Panc1 (cell line): ENCODE data around the gene C5orf46. TPM values are rescaled to one million over a fixed set of nuclear protein-coding genes. Genes with fewer than 3 reads are reported as not detected.

ENCODE experiments used
- ATAC-seq: fragments of 200-7000 bp; cut with Tn5 transposase; 2 replicates; pipeline ENCODE4 v1.9.1; 2020; ENCODE audit warnings: mild to moderate bottlenecking, moderate library complexity
- Bru-seq: library from RNA; stranded (reverse); fragments of 400-500 nt; gene quantifications from one replicate; lab custom pipeline; 2021; lab: Mats Ljungman, UMichigan
- BruChase-seq, 2 experiments: library from RNA; stranded (reverse); fragments of 400-500 nt; gene quantifications; one replicate each; lab custom pipeline; 2021; lab: Mats Ljungman, UMichigan
- BruUV-seq: library from RNA; stranded (reverse); fragments of 400-500 nt; replicated peaks from 2 replicates; lab custom pipeline; 2021; lab: Mats Ljungman, UMichigan
- CTCF ChIA-PET: fragments of 300-600 bp; sonication (Branson Sonifier 250); formaldehyde crosslinking; loops from one replicate; lab custom pipeline; 2022; ENCODE audit warnings: antibody characterized with exemption; lab: Charles Lee
- POLR2A ChIA-PET: fragments of 300-600 bp; sonication (Branson Sonifier 250); formaldehyde crosslinking; loops from one replicate; lab custom pipeline; 2022; ENCODE audit warnings: antibody characterized with exemption; lab: Charles Lee
- DNase-seq: peaks from one replicate; pipeline ENCODE4 v3.0.0-alpha.2; 2010; ENCODE audit warnings: low read depth, low spot score
- H3K27ac ChIP-seq: 2 replicates; pipeline ENCODE4 v1.5.1; 2011; ENCODE audit warnings: mild to moderate bottlenecking, low read length, inconsistent platforms
- H3K27me3 ChIP-seq: fragments of 200-500 bp; sonication (Bioruptor generic); 2 replicates; pipeline ENCODE4 v1.6.0; 2014; ENCODE audit warnings: low read length, inconsistent platforms; ENCODE audit not compliant: control insufficient read depth, insufficient read depth
- H3K36me3 ChIP-seq: fragments of 200-500 bp; sonication (Bioruptor generic); 2 replicates; pipeline ENCODE4 v1.5.1; 2014; ENCODE audit warnings: inconsistent platforms, mild to moderate bottlenecking, low read length, moderate library complexity; ENCODE audit not compliant: control insufficient read depth, insufficient read depth
- H3K4me1 ChIP-seq: 2 replicates; pipeline ENCODE4 v1.5.1; 2011; ENCODE audit warnings: inconsistent platforms, mild to moderate bottlenecking, low read length, moderate library complexity; ENCODE audit not compliant: control insufficient read depth, insufficient read depth
- H3K4me3 ChIP-seq, 2 experiments: 2 replicates each; pipeline ENCODE4 v1.5.1; 2011 to 2012; ENCODE audit warnings: low read depth in 2 of 2, low read length in 2 of 2, mild to moderate bottlenecking in 2 of 2, inconsistent platforms in 1 of 2, moderate library complexity in 1 of 2
- H3K9me3 ChIP-seq: fragments of 200-500 bp; sonication (Bioruptor generic); 2 replicates; pipeline ENCODE4 v1.5.1; 2014; ENCODE audit warnings: low read depth, mild to moderate bottlenecking, inconsistent platforms, low read length, moderate library complexity; ENCODE audit not compliant: control insufficient read depth, insufficient read depth
- POLR2AphosphoS5 ChIP-seq: IDR thresholded peaks from 2 replicates; pipeline ENCODE4 v1.6.1; 2012; ENCODE audit warnings: mild to moderate bottlenecking, low read depth, low read length, moderate library complexity
- REST ChIP-seq, 2 experiments: IDR thresholded peaks; 2 replicates each; pipeline ENCODE4 v1.6.1; 2011 to 2012; ENCODE audit warnings: low read depth in 2 of 2, control low read depth in 1 of 2, low read length in 1 of 2, mild to moderate bottlenecking in 1 of 2, moderate library complexity in 1 of 2; ENCODE audit not compliant: insufficient read depth in 1 of 2
- SIN3A ChIP-seq: IDR thresholded peaks from 2 replicates; pipeline ENCODE4 v1.6.1; 2012; ENCODE audit warnings: low read depth, mild to moderate bottlenecking, low read length, moderate library complexity, borderline replicate concordance; ENCODE audit not compliant: insufficient read depth
- TCF7L2 ChIP-seq: IDR thresholded peaks from 2 replicates; pipeline ENCODE4 v1.6.1; 2011; ENCODE audit warnings: mild to moderate bottlenecking, low read depth, low read length, inconsistent platforms
- in situ Hi-C: cut with HindIII; loops from 2 replicates; pipeline ENCODE4 v1.10.0; 2016; ENCODE audit warnings: low sequenced_read_pairs, low pct_unique_long_range_greater_than_20kb
- intact Hi-C: fragments of 100-400 bp; cut with micrococcal nuclease; formaldehyde crosslinking; loops from one replicate; pipeline ENCODE4 v1.10.0; 2022; ENCODE audit not compliant: unreplicated experiment
- long read RNA-seq: library from polyadenylated mRNA; unstranded; transcript quantifications from one replicate; pipeline ENCODE4 v2.0.0, GENCODE V29; 2021; ENCODE audit not compliant: unreplicated experiment
- polyA plus RNA-seq: library from polyadenylated mRNA; unstranded; fragments of >200 nt; gene quantifications from one replicate; pipeline ENCODE4 v1.2.1, GENCODE V29; 2012; ENCODE audit warnings: missing spikeins; ENCODE audit not compliant: insufficient read length
- total RNA-seq: library from RNA; stranded (reverse); gene quantifications from one replicate; pipeline ENCODE4 v1.2.1, GENCODE V29; 2021; ENCODE audit not compliant: unreplicated experiment
- TF ChIP-seq, protein P1 (sequence below): fragments of 450-650 bp; IDR thresholded peaks from 2 replicates; pipeline ENCODE4 v1.5.1; 2017; ENCODE audit warnings: mild to moderate bottlenecking

The C5orf46 gene
- total RNA-seq: not detected
- not detected for polyA plus RNA-seq
- percentile 10 among the genes with signal in this experiment for Bru-seq, nascent RNA
- percentile 10 among the genes with signal in this experiment for BruChase-seq, experiment 1, labeled RNA remaining after a 2-hour chase
- BruChase-seq, experiment 2, labeled RNA remaining after a 6-hour chase: not detected
- long read RNA-seq: 0 reads

DNA sequence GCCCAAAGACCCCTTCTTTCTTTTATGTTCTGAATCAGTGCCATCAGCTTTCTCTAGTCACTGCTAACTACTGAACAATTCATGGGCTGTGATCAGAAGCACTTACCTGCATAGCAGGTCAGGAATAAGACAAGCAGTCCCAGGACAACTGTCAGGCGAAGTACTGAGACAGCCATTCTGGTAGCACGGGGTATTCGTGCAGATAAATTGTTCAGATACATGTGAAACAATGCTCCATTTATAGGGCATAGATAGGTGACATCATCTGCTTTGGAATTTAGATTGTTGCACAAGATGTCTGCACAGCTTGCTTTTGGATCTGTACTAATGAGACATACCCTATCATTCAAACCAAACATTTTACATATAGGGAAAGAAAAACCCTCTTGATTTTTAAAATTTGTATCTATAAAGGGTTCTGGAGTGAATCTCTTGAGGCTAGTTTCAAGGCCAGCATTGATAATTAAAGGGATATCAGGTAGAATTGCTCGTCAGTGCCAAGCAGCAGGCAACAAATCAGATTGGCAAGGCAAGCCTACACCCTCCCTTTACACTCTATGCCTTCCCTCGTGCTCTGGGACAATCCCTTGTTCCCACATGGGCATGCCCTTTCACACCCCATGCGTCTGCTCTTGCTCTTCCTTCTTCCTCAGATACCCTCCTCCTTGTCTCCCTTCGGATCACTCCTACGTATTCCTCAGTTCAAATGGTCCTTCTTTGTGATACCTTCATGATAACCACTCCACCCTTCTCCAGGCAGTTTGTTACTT lies at the start of gene C5orf46:
Gene C5orf46 (minus strand): TSS at position 213 of the 770 bp plus-strand sequence. CDS start 37 bp downstream, at position 176.
- TF ChIP-seq REST (IDR thresholded peaks at IDR 0.05; ENCODE audit: insufficient read depth in 1 of 2, low read depth in 2 of 2, low read length in 1 of 2): no peak
- TF ChIP-seq, protein P1, sequence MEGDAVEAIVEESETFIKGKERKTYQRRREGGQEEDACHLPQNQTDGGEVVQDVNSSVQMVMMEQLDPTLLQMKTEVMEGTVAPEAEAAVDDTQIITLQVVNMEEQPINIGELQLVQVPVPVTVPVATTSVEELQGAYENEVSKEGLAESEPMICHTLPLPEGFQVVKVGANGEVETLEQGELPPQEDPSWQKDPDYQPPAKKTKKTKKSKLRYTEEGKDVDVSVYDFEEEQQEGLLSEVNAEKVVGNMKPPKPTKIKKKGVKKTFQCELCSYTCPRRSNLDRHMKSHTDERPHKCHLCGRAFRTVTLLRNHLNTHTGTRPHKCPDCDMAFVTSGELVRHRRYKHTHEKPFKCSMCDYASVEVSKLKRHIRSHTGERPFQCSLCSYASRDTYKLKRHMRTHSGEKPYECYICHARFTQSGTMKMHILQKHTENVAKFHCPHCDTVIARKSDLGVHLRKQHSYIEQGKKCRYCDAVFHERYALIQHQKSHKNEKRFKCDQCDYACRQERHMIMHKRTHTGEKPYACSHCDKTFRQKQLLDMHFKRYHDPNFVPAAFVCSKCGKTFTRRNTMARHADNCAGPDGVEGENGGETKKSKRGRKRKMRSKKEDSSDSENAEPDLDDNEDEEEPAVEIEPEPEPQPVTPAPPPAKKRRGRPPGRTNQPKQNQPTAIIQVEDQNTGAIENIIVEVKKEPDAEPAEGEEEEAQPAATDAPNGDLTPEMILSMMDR: no peak
- TF ChIP-seq TCF7L2: no peak
- TF ChIP-seq POLR2AphosphoS5: no peak
- TF ChIP-seq SIN3A: no peak
- ATAC-seq (no peak), DNase-seq (no peak)
- BruUV-seq: no TSS peak
- Histone ChIP-seq H3K36me3 (no peaks in the 10 kb centered on the region), H3K4me1 (no peaks in the 10 kb centered on the region), H3K9me3 (no peaks in the 10 kb centered on the region), H3K4me3 (no peak within 1 kb of the TSS), H3K27me3 (no peaks in the 10 kb centered on the region), H3K27ac (no peak within 1 kb of the TSS)
- ChIA-PET CTCF (no interaction called here), POLR2A (no interaction called here)
- intact Hi-C loops: no loop called here
- in situ Hi-C loops: no loop called here

DNA sequence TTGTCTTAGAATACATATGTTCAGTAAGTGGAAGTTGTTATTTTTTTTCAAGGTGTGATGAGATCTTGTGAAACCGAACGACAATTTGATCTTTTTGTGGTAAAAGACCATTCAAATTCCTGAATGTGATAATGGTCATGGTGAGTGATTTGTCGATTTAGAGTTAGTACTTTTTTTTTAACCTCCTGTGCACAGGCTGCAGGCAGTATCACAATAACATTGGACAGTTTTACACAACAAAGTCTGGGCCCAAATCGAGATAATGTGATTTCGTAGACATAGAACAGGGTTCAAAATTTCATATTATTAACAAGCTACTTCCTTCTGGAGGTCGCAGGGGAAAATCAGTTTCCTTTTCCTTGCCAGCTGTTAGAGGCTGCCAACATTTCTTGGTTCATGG lies 48.6 kb upstream of the C5orf46 start:
- intact Hi-C loops: loop anchor here (5.0 kb wide), 1 partner anchor 772 kb away; no protein-coding TSS in a partner anchor

More for the DNA sequence above, 48.6 kb upstream of the C5orf46 start:
- CTCF ChIA-PET: no interaction called here
- Histone ChIP-seq H3K9me3 (no peaks in the 10 kb centered on the region), H3K27me3 (no peaks in the 10 kb centered on the region), H3K27ac (no peak overlapping the region), H3K36me3 (no peaks in the 10 kb centered on the region), H3K4me1 (no peaks in the 10 kb centered on the region), H3K4me3 (no peak overlapping the region)
- in situ Hi-C loops: no loop called here
- ATAC-seq (no peak), DNase-seq (no peak)
- no peak for TF ChIP-seq POLR2AphosphoS5
- no peak for TF ChIP-seq SIN3A
- no peak for TF ChIP-seq REST (IDR thresholded peaks at IDR 0.05; ENCODE audit: insufficient read depth in 1 of 2, low read depth in 2 of 2, low read length in 1 of 2)
- TF ChIP-seq TCF7L2: no peak
- TF ChIP-seq, protein P1: no peak
- no TSS peak for BruUV-seq
- POLR2A ChIA-PET: no interaction called here
